ENCODE results near the gene CDH4. TPM values are rescaled to one million over a fixed set of nuclear protein-coding genes. Genes with fewer than 3 reads are reported as not detected.

Gene CDH4
- total RNA-seq, 2 experiments from 2014 or later, result 0.11 to 0.18 TPM

GRCh38 chr20:61750093-61750492 lies 498.0 kb downstream of the CDH4 start:
- intact Hi-C loops (cut with micrococcal nuclease), result no loop called here

GRCh38 chr20:61752576-61752975 lies 500.5 kb downstream of the CDH4 start:
- Mint-ChIP-seq H3K27ac (no peak overlapping the region), H3K4me1 (ENCODE audit: low read depth) (no peaks in the 10 kb centered on the region), H3K4me3 (no peak overlapping the region), H3K36me3 (ENCODE audit: low read depth) (no peaks in the 10 kb centered on the region), H3K27me3 (no peaks in the 10 kb centered on the region), H3K9me3 (peaks cover 5% of the 10 kb centered on the region)
- DNase-seq (no peak), ATAC-seq (no peak)
- POLR2A ChIA-PET, result no interaction called here
- CTCF ChIA-PET, result no interaction called here
- intact Hi-C loops (cut with micrococcal nuclease), result no loop called here
- no peak for TF ChIP-seq CTCF (IDR thresholded peaks at IDR 0.05)

More at GRCh38 chr20:61750093-61750492, 498.0 kb downstream of the CDH4 start:
- ChIA-PET CTCF (no interaction called here), POLR2A (interaction anchor here (1.1 kb wide), 1 partner anchor 61 kb away, joined by 3 read pairs; no protein-coding TSS in a partner anchor)
- H3K27me3 Mint-ChIP-seq, result no peaks in the 10 kb centered on the region
- no peak overlapping the region for H3K27ac Mint-ChIP-seq
- H3K9me3 Mint-ChIP-seq, result peaks cover 5% of the 10 kb centered on the region
- ATAC-seq, result no peak
- H3K36me3 Mint-ChIP-seq (ENCODE audit: low read depth), result no peaks in the 10 kb centered on the region
- DNase-seq, result no peak
- no peak for TF ChIP-seq CTCF (IDR thresholded peaks at IDR 0.05)
- H3K4me3 Mint-ChIP-seq, result no peak overlapping the region
- no peaks in the 10 kb centered on the region for H3K4me1 Mint-ChIP-seq (ENCODE audit: low read depth)

- intact Hi-C loops (cut with micrococcal nuclease), result no loop called here
- peaks cover 5% of the 10 kb centered on the region for H3K9me3 Mint-ChIP-seq
- ATAC-seq, result no peak
- ChIA-PET POLR2A (no interaction called here), CTCF (no interaction called here)
- H3K27me3 Mint-ChIP-seq, result no peaks in the 10 kb centered on the region
- no peaks in the 10 kb centered on the region for H3K4me1 Mint-ChIP-seq (ENCODE audit: low read depth)
- DNase-seq, result no peak
- no peak for TF ChIP-seq CTCF (IDR thresholded peaks at IDR 0.05)
- H3K27ac Mint-ChIP-seq, result no peak overlapping the region
- H3K4me3 Mint-ChIP-seq, result no peak overlapping the region
- no peaks in the 10 kb centered on the region for H3K36me3 Mint-ChIP-seq (ENCODE audit: low read depth)
These were observed 501.4 kb downstream of the CDH4 start for GRCh38 chr20:61753316-61753942.

GRCh38 chr20:61753987-61754956 lies 502.2 kb downstream of the CDH4 start:
- ATAC-seq (no peak), DNase-seq (no peak)
- POLR2A ChIA-PET, result no interaction called here
- no peak overlapping the region for H3K4me3 Mint-ChIP-seq
- H3K27me3 Mint-ChIP-seq, result no peaks in the 10 kb centered on the region
- TF ChIP-seq CTCF (IDR thresholded peaks at IDR 0.05), result no peak
- intact Hi-C loops (cut with micrococcal nuclease), result no loop called here
- CTCF ChIA-PET, result no interaction called here
- H3K36me3 Mint-ChIP-seq (ENCODE audit: low read depth), result no peaks in the 10 kb centered on the region
- H3K27ac Mint-ChIP-seq, result no peak overlapping the region
- peaks cover 5% of the 10 kb centered on the region for H3K9me3 Mint-ChIP-seq
- no peaks in the 10 kb centered on the region for H3K4me1 Mint-ChIP-seq (ENCODE audit: low read depth)
